Measurements from ENCODE around the gene MOB3A. TPM values are rescaled to one million over a fixed set of nuclear protein-coding genes. Genes with fewer than 3 reads are reported as not detected.

Gene MOB3A
- total RNA-seq, 2 experiments from 2014 or later: 96.4 to 97.3 TPM

- POLR2A ChIA-PET: interaction anchor here (0.6 to 3.2 kb wide), 3 partner anchors 18 to 20 kb away, joined by 3 to 16 read pairs (median 3); partner anchors contain the start of gene MOB3A
- Mint-ChIP-seq H3K4me3 (no peak overlapping the region), H3K36me3 (ENCODE audit: low read depth) (peaks cover 84% of the 10 kb centered on the region)
Observed at GRCh38 chr19:2076526-2076944, 19.6 kb downstream of the MOB3A start.

GRCh38 chr19:2072757-2073551 lies 23.2 kb downstream of the MOB3A start:
- TF ChIP-seq CTCF (IDR thresholded peaks at IDR 0.05): no peak
- Histone ChIP-seq H3K27ac (ENCODE audit: low read depth in 1 of 2, low read length in 2 of 2) (peak overlapping the region in 1 of 2 donors; percentile 38), H3K4me1 (ENCODE audit: insufficient read depth, low read length) (peaks cover 40% of the 10 kb centered on the region), H3K36me3 (ENCODE audit: insufficient read depth, low read length) (peaks cover 66% of the 10 kb centered on the region), H3K4me3 (ENCODE audit: low read length) (no peak overlapping the region), H3K27me3 (ENCODE audit: control insufficient read depth in 1 of 2, insufficient read depth in 2 of 2, low read length in 2 of 2) (no peaks in the 10 kb centered on the region), H3K9me3 (ENCODE audit: control insufficient read depth in 1 of 2, insufficient read depth in 1 of 2, low read length in 2 of 2) (no peaks in the 10 kb centered on the region)
- CTCF ChIA-PET: no interaction called here
- Mint-ChIP-seq H3K9me3 (no peaks in the 10 kb centered on the region), H3K27me3 (no peaks in the 10 kb centered on the region), H3K4me1 (ENCODE audit: low read depth) (peaks cover 16% of the 10 kb centered on the region), H3K27ac (peak overlapping the region; percentile 39), H3K4me3 (no peak overlapping the region), H3K36me3 (ENCODE audit: low read depth) (peaks cover 72% of the 10 kb centered on the region)
- POLR2A ChIA-PET: no interaction called here
- no peak for DNase-seq
- ATAC-seq (ENCODE audit: poor library complexity): no peak
- intact Hi-C loops (cut with DNase I, micrococcal nuclease): no loop called here

More at GRCh38 chr19:2076526-2076944, 19.6 kb downstream of the MOB3A start:
- peaks cover 90% of the 10 kb centered on the region for H3K36me3 ChIP-seq (ENCODE audit: insufficient read depth, low read length)
- no peaks in the 10 kb centered on the region for H3K27me3 Mint-ChIP-seq
- H3K27ac ChIP-seq (ENCODE audit: low read depth in 1 of 2, low read length in 2 of 2): no peak overlapping the region
- DNase-seq (no peak), ATAC-seq (ENCODE audit: poor library complexity) (no peak)
- no peaks in the 10 kb centered on the region for H3K27me3 ChIP-seq (ENCODE audit: control insufficient read depth in 1 of 2, insufficient read depth in 2 of 2, low read length in 2 of 2)
- no peak overlapping the region for H3K27ac Mint-ChIP-seq
- no peaks in the 10 kb centered on the region for H3K9me3 Mint-ChIP-seq
- peaks cover 33% of the 10 kb centered on the region for H3K4me1 Mint-ChIP-seq (ENCODE audit: low read depth)
- TF ChIP-seq CTCF (IDR thresholded peaks at IDR 0.05): no peak
- intact Hi-C loops (cut with DNase I, micrococcal nuclease): no loop called here
- H3K4me3 ChIP-seq (ENCODE audit: low read length): no peak overlapping the region
- CTCF ChIA-PET: interaction anchor here (0.7 kb wide), 1 partner anchor 18 kb away, joined by 4 read pairs; no protein-coding TSS in a partner anchor
- no peaks in the 10 kb centered on the region for H3K9me3 ChIP-seq (ENCODE audit: control insufficient read depth in 1 of 2, insufficient read depth in 1 of 2, low read length in 2 of 2)
- peaks cover 63% of the 10 kb centered on the region for H3K4me1 ChIP-seq (ENCODE audit: insufficient read depth, low read length)

DNA sequence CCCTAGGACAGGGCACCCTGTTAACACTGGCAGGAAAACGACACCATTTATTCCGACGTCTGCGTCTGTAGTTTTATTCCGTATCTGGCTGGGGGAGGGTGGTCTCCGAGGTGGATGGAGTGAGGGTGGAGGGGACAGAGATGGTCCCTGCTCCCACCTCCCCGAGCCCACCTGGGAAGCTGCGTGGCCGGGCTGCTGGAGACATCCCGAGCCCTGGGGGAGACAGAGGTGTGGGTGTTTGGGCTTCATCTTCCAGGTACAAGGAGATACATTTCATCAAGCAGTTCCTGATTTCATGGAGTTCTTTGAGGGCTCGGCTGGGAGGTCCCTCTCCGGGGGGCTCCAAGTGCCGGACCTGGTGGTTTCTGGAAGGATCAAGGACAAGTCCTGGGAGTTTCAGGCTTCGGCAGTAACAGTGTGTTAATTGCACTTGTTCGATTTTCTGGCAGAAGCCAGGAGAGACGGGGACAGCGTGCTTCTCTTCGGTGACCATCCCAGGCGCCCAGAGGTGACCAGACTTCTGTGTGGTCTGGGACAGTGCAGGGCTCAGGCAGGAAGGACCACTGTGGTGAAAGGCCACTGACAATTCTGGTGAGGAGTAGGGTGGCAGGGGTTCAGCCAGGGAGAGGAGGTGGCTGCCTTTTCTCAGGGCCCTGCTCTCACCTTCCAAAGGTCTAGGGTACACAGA lies 25.0 kb downstream of the MOB3A start:
- DNase-seq: no peak
- Histone ChIP-seq H3K4me3 (ENCODE audit: low read length) (no peak overlapping the region), H3K27ac (ENCODE audit: low read depth in 1 of 2, low read length in 2 of 2) (no peak overlapping the region), H3K9me3 (ENCODE audit: control insufficient read depth in 1 of 2, insufficient read depth in 1 of 2, low read length in 2 of 2) (no peaks in the 10 kb centered on the region), H3K27me3 (ENCODE audit: control insufficient read depth in 1 of 2, insufficient read depth in 2 of 2, low read length in 2 of 2) (no peaks in the 10 kb centered on the region), H3K36me3 (ENCODE audit: insufficient read depth, low read length) (peaks cover 48% of the 10 kb centered on the region), H3K4me1 (ENCODE audit: insufficient read depth, low read length) (peaks cover 36% of the 10 kb centered on the region)
- peaks cover 58% of the 10 kb centered on the region for H3K36me3 Mint-ChIP-seq (ENCODE audit: low read depth)
- intact Hi-C loops (cut with DNase I, micrococcal nuclease): no loop called here
- no peaks in the 10 kb centered on the region for H3K27me3 Mint-ChIP-seq
- peak overlapping the region; percentile 47 for H3K27ac Mint-ChIP-seq
- TF ChIP-seq CTCF (IDR thresholded peaks at IDR 0.05): no peak
- H3K4me3 Mint-ChIP-seq: no peak overlapping the region
- ChIA-PET POLR2A (interaction anchor here (1.5 kb wide), 1 partner anchor 12 kb away, joined by 13 read pairs; no protein-coding TSS in a partner anchor), CTCF (interaction anchor here (0.7 to 3.2 kb wide), 4 partner anchors 8 to 51 kb away, joined by 4 to 16 read pairs (median 10); no protein-coding TSS in a partner anchor)
- no peak for ATAC-seq (ENCODE audit: poor library complexity)
- peaks cover 16% of the 10 kb centered on the region for H3K4me1 Mint-ChIP-seq (ENCODE audit: low read depth)
- H3K9me3 Mint-ChIP-seq: no peaks in the 10 kb centered on the region
